A673 (cell line): ENCODE data around the gene TPP1. TPM values are rescaled to one million over a fixed set of nuclear protein-coding genes. Genes with fewer than 3 reads are reported as not detected.

ENCODE experiments used
- BruUV-seq: library from RNA; stranded (reverse); fragments of 400-500 nt; replicated peaks from 2 replicates; lab custom pipeline; 2021; lab: Mats Ljungman, UMichigan
- CTCF ChIA-PET: fragments of 300-600 bp; sonication (Branson Sonifier 250); formaldehyde crosslinking; loops from one replicate; lab custom pipeline; 2022; ENCODE audit warnings: antibody characterized with exemption; lab: Charles Lee
- POLR2A ChIA-PET: fragments of 300-600 bp; sonication (Branson Sonifier 250); formaldehyde crosslinking; loops from one replicate; lab custom pipeline; 2022; ENCODE audit warnings: antibody characterized with exemption; ENCODE audit not compliant: low non-redundant PET; lab: Charles Lee
- DNase-seq: peaks from one replicate; pipeline ENCODE4 v3.0.0-alpha.2; 2015; ENCODE audit warnings: low spot score
- H3K27ac ChIP-seq: fragments of 200-600 bp; sonication (generic); 2 replicates; pipeline ENCODE4 v1.5.1; 2016; ENCODE audit warnings: mixed run types, low read depth, mild to moderate bottlenecking, mixed read lengths, antibody characterized with exemption, low read length; ENCODE audit not compliant: poor library complexity, severe bottlenecking
- H3K27me3 ChIP-seq: fragments of 200-600 bp; sonication (generic); replicated peaks from 2 replicates; pipeline ENCODE4 v1.6.1; 2017; ENCODE audit warnings: mixed run types, low read depth, mild to moderate bottlenecking, mixed read lengths, antibody characterized with exemption, low read length; ENCODE audit not compliant: insufficient read depth, poor library complexity
- H3K36me3 ChIP-seq: fragments of 200-600 bp; sonication (generic); 2 replicates; pipeline ENCODE4 v1.6.1; 2016; ENCODE audit warnings: mixed run types, mild to moderate bottlenecking, mixed read lengths, antibody characterized with exemption, low read length; ENCODE audit not compliant: insufficient read depth, poor library complexity, severe bottlenecking
- H3K4me1 ChIP-seq: fragments of 200-600 bp; sonication (generic); 2 replicates; pipeline ENCODE4 v1.6.1; 2017; ENCODE audit warnings: mixed run types, mild to moderate bottlenecking, mixed read lengths, antibody characterized with exemption, low read length; ENCODE audit not compliant: insufficient read depth, poor library complexity, severe bottlenecking
- H3K4me3 ChIP-seq: fragments of 200-600 bp; sonication (generic); 2 replicates; pipeline ENCODE4 v1.5.1; 2016; ENCODE audit warnings: low read depth, mixed run types, mild to moderate bottlenecking, mixed read lengths, low read length; ENCODE audit not compliant: poor library complexity, severe bottlenecking
- H3K9me3 ChIP-seq: fragments of 200-600 bp; sonication (generic); 2 replicates; pipeline ENCODE4 v1.6.1; 2016; ENCODE audit warnings: mixed run types, low read depth, mild to moderate bottlenecking, mixed read lengths, antibody characterized with exemption, low read length; ENCODE audit not compliant: poor library complexity, severe bottlenecking
- EZH2 ChIP-seq: fragments of 200-600 bp; sonication (generic); IDR thresholded peaks from 2 replicates; pipeline ENCODE4 v1.6.1; 2017; ENCODE audit warnings: borderline replicate concordance, low read depth, mild to moderate bottlenecking, mixed read lengths, antibody characterized with exemption, low read length; ENCODE audit not compliant: poor library complexity, severe bottlenecking
- intact Hi-C: fragments of 100-400 bp; cut with micrococcal nuclease; formaldehyde crosslinking; loops from one replicate; pipeline ENCODE4 v1.10.0; 2022; ENCODE audit not compliant: unreplicated experiment
- total RNA-seq: library from RNA; stranded (reverse); gene quantifications from 2 replicates; pipeline ENCODE4 v1.2.3, GENCODE V29; 2021
- TF ChIP-seq, protein P1 (sequence below): fragments of 300-800, 200-600 bp; sonication (generic); conservative IDR thresholded peaks from 2 replicates; pipeline ENCODE4 v1.5.1; 2017; ENCODE audit warnings: low read depth, mild to moderate bottlenecking, antibody characterized with exemption, low read length, moderate library complexity, mixed read lengths

TPP1 gene
- total RNA-seq, 1 experiment from 2014 or later, result 53.0 TPM

- CTCF ChIA-PET, result no interaction called here
Observed at GRCh38 chr11:6653097-6653496, 33.9 kb upstream of the TPP1 start.

GRCh38 chr11:6652182-6652581 is 33.0 kb upstream of the TPP1 start:
- DNase-seq, result no peak
- no peak overlapping the region for H3K4me3 ChIP-seq
- no peaks in the 10 kb centered on the region for H3K9me3 ChIP-seq
- ChIA-PET POLR2A (no interaction called here), CTCF (no interaction called here)
- intact Hi-C loops, result no loop called here
- H3K4me1 ChIP-seq, result peaks cover 6% of the 10 kb centered on the region
- H3K36me3 ChIP-seq, result no peaks in the 10 kb centered on the region
- BruUV-seq, result no TSS peak
- no peaks in the 10 kb centered on the region for H3K27me3 ChIP-seq
- H3K27ac ChIP-seq, result no peak overlapping the region
- TF ChIP-seq EZH2, result no peak
- TF ChIP-seq, protein P1, sequence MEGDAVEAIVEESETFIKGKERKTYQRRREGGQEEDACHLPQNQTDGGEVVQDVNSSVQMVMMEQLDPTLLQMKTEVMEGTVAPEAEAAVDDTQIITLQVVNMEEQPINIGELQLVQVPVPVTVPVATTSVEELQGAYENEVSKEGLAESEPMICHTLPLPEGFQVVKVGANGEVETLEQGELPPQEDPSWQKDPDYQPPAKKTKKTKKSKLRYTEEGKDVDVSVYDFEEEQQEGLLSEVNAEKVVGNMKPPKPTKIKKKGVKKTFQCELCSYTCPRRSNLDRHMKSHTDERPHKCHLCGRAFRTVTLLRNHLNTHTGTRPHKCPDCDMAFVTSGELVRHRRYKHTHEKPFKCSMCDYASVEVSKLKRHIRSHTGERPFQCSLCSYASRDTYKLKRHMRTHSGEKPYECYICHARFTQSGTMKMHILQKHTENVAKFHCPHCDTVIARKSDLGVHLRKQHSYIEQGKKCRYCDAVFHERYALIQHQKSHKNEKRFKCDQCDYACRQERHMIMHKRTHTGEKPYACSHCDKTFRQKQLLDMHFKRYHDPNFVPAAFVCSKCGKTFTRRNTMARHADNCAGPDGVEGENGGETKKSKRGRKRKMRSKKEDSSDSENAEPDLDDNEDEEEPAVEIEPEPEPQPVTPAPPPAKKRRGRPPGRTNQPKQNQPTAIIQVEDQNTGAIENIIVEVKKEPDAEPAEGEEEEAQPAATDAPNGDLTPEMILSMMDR, result no peak

More at GRCh38 chr11:6653097-6653496, 33.9 kb upstream of the TPP1 start:
- TF ChIP-seq, protein P1, result no peak
- TF ChIP-seq EZH2, result no peak
- H3K27ac ChIP-seq, result no peak overlapping the region
- POLR2A ChIA-PET, result no interaction called here
- no peaks in the 10 kb centered on the region for H3K4me1 ChIP-seq
- H3K4me3 ChIP-seq, result no peak overlapping the region
- H3K36me3 ChIP-seq, result no peaks in the 10 kb centered on the region
- no peaks in the 10 kb centered on the region for H3K9me3 ChIP-seq
- BruUV-seq, result TSS peak; percentile 36
- H3K27me3 ChIP-seq, result no peaks in the 10 kb centered on the region
- intact Hi-C loops, result no loop called here
- DNase-seq, result no peak

DNA sequence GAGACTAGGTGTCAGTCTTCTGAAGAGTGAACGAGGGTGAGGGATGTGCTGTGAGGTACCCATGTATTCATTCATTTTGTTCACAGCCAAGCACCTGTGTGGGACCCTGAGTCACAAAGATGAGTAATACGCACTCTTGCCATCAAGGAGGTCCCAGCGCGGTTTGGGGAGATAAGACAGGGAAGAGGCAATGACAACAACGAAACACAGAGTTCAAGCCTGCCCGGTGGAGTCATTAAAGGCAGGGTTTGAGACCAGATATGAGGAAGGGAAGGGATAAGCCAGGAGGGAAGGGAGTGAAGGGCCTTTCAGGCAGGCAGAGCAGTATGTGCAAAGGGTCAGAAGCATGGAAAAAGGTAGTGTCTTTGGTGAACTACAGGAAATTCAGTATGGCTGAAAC is 31.8 kb upstream of the TPP1 start:
- POLR2A ChIA-PET, result no interaction called here
- TF ChIP-seq EZH2, result no peak
- TF ChIP-seq, protein P1, result no peak
- H3K36me3 ChIP-seq, result no peaks in the 10 kb centered on the region
- no peaks in the 10 kb centered on the region for H3K9me3 ChIP-seq
- H3K27me3 ChIP-seq, result no peaks in the 10 kb centered on the region
- no TSS peak for BruUV-seq
- no peak for DNase-seq
- no peak overlapping the region for H3K4me3 ChIP-seq
- CTCF ChIA-PET, result no interaction called here
- H3K27ac ChIP-seq, result no peak overlapping the region
- intact Hi-C loops, result no loop called here
- peaks cover 15% of the 10 kb centered on the region for H3K4me1 ChIP-seq
